Skeletal muscle cell (primary cell): ENCODE results near the gene RTCB.

Source experiments
- DNase-seq: peaks from one replicate; pipeline ENCODE4 v3.0.0-alpha.2; 2010; ENCODE audit warnings: low read depth
- H3K4me3 ChIP-seq: 2 replicates; pipeline ENCODE4 v1.5.1; 2011; ENCODE audit warnings: low read depth, mild to moderate bottlenecking, control low read depth, low read length, moderate library complexity

Gene RTCB

DNA sequence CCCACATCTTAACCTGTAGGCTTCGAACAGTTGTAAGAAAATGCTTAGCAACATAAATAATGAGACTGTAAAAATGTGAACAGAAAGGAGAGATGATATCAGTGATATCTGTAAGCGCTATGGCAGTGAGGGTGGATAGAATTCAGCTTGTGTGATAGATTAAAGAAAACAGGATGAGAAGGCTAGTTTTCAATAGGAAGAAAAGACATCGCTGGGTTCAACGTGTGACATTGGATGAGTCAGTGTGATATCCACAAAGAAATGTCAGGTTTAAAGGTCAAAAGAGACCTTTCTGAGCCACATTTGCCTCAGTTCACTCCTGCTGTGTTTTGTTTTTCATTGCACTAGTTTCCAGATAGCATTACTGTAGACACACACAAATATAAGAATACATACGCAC is 68.1 kb downstream of the RTCB start:
- no peak for DNase-seq

DNA sequence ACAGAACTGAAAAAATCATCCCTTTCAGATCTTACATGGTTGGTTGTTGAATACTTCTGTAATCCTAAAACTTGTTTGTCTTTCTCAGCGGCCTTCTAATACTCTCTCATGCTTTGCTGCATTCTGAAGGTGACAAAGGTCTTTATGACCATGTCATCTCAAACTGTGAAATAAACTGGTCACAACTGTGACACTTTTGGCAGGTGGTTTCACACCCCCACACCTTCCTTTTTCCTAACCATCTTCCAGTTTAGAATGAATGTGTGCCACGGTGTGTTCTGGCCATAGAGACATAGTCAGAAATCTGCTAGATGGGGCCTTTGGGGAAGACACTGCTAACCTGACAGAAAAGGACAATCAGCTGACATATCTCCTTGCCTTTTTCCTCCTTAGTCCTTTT is 69.1 kb downstream of the RTCB start:
- DNase-seq: no peak
- no peak overlapping the region for H3K4me3 ChIP-seq

More for the DNA sequence above, 68.1 kb downstream of the RTCB start:
- H3K4me3 ChIP-seq: no peak overlapping the region

DNA sequence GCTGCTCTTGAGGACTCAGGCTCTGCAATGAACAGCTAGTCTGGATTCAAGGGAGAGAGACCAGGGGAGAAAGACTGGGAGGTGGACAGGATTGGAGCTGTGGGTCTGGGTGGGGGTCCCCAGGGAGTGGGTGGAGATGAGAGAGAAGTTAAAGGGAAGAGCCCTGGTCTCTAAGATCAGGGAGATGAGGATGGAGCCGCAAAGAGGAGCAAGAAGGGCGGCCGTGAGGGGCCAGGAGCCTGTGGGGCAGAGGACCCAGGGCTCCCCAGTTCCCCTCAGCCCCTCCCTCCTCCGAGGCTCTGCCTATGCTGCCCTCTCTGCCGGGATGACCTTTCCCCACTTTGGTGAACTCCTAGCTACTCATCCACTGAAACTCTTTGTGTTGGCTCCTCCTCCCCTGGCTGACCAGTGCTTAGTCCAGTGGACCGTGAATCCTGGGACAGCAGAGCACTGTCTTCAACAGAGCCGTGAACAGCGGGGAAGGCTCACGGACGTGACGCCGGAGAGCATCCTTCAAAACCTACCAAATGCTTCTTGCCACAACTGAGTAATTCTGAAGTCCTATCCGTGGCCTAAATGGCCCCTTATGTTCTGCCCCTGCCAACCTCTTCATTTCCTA is 70.8 kb downstream of the RTCB start:
- no peak for DNase-seq

DNA sequence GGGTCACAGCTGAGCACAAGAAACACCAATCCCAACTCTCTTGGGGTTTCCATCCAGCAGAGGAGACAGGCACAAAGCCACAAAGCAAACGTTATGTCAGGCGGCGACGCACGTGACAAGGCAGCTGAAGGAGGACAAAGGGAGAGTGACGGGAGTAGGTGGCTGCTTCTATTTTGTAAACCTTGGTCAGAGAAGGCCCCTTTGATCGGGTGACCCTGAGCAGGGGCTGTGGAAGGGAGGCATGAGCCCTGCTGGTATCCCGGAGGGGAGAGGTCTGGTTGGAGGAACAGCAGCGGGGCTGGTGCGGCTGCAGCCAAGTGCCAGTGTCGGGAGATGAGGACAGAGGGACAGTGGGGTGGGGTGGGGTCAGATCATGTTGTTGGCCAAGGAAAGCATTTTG is 71.6 kb downstream of the RTCB start:
- no peak for DNase-seq
- no peak overlapping the region for H3K4me3 ChIP-seq

More for the DNA sequence above, 70.8 kb downstream of the RTCB start:
- no peak overlapping the region for H3K4me3 ChIP-seq

DNA sequence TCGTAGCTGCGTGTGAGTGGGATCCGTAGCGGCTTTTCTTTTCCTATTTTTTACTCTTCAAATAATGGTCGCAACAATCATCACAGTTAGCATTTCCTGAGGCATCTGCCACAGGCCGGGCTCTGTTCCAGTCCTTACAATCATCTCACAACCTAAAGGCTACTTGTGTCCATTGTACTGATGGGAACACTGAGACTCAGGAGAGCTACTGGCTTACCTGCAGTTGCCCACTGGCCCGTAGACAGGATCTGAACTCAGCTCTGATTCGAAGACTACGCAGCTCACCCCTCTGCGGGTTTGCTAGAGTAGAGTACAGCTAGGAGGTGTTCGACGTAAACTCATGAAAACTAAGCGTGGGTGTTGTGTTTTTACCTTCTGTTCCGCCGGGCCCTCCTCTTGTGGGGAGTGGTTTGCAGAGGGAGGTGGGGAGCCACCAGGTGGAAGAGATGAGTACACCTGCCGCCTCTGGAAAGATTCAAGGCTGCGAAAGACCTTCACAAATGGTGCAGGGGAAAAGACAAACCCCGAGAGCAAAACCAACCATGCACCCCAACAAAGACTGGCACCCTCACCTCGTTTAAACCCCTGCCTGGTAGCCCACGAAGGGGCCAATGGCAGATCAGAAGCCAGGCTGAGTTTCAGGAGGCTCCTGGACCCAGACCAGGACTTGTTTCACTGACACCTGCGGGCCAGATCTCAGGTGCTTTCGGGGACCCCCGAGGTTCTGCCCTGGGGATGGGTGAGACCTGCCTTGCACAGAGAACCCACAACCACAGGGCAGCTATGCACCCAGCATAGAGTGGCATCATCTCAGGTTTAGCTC is 72.6 kb downstream of the RTCB start:
- no peak for DNase-seq
- no peak overlapping the region for H3K4me3 ChIP-seq

DNA sequence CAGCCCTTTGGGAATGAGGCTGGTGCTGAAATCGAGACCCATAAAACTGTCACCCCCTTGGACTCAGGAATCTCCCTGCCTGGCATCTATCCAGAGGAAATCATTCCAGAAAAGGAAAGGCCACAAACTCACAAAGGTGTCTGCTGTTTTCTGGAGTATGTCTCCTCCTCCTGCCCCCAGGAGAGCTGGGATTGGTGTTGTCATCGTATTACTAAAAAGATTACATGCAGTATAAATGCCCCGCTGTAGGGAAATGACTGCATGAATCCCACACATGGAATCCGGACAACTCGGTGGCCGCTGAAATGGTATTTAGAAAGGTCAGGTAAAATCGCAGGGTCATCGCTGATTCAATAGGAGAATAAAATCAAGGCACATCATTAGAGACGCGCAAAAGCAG is 73.3 kb downstream of the RTCB start:
- no peak for DNase-seq
- H3K4me3 ChIP-seq: no peak overlapping the region
